Fibroblast of pulmonary artery (primary cell): Measurements from ENCODE around the gene PDCD7.
"Not testable (repeated sequence)": the region's sequence is repeated elsewhere in the genome, so short reads cannot be mapped to it uniquely, and the experiment has no call there.

Experiments used
- DNase-seq: peaks from one replicate; pipeline ENCODE4 v3.0.0-alpha.2; 2010; ENCODE audit warnings: low read depth
- H3K4me3 ChIP-seq: replicated peaks from 2 replicates; pipeline ENCODE4 v1.5.1; 2011; ENCODE audit warnings: low read depth, mild to moderate bottlenecking, control low read depth, low read length, moderate library complexity
- CTCF ChIP-seq: IDR thresholded peaks from 2 replicates; pipeline ENCODE4 v1.5.1; 2011; ENCODE audit warnings: mild to moderate bottlenecking, control low read depth, low read length, inconsistent platforms; ENCODE audit errors: missing control alignments

PDCD7 gene

GRCh38 chr15:65154720-65155119 lies 21.1 kb upstream of the PDCD7 start:
- no peak for DNase-seq
- H3K4me3 ChIP-seq: no peak overlapping the region
- no peak for TF ChIP-seq CTCF

GRCh38 chr15:65147902-65148301 lies 14.3 kb upstream of the PDCD7 start:
- no peak overlapping the region for H3K4me3 ChIP-seq
- no peak for DNase-seq
- no peak for TF ChIP-seq CTCF

GRCh38 chr15:65146438-65146837 lies 12.8 kb upstream of the PDCD7 start:
- H3K4me3 ChIP-seq: no peak overlapping the region
- no peak for DNase-seq
- TF ChIP-seq CTCF: no peak

- DNase-seq, H3K4me3 ChIP-seq: not testable (repeated sequence)
Measured at GRCh38 chr15:65138631-65139030, 5.0 kb upstream of the PDCD7 start.

GRCh38 chr15:65137893-65138292 lies 4.3 kb upstream of the PDCD7 start:
- DNase-seq, H3K4me3 ChIP-seq: not testable (repeated sequence)

- DNase-seq, H3K4me3 ChIP-seq: not testable (repeated sequence)
Measured at GRCh38 chr15:65137089-65137488, 3.5 kb upstream of the PDCD7 start.

- no peak for TF ChIP-seq CTCF
- DNase-seq: no peak
- no peak overlapping the region for H3K4me3 ChIP-seq
Measured at GRCh38 chr15:65134538-65134937, 930 bp upstream of the PDCD7 start.

- H3K4me3 ChIP-seq: peak overlapping the region; percentile 65
- TF ChIP-seq CTCF: no peak
- DNase-seq: peak; percentile 58
Measured at GRCh38 chr15:65132878-65133547, 595 bp downstream of the PDCD7 start.

- TF ChIP-seq CTCF: no peak
- no peak overlapping the region for H3K4me3 ChIP-seq
- DNase-seq: no peak
Measured at GRCh38 chr15:65130941-65131340, 2.7 kb downstream of the PDCD7 start.
